Smooth muscle cell (in vitro differentiated cells): Measurements from ENCODE around the gene ACTN3. TPM values are rescaled to one million over a fixed set of nuclear protein-coding genes. Genes with fewer than 3 reads are reported as not detected.

Source experiments
- DNase-seq: peaks from one replicate; lab custom pipeline; 2025; ENCODE audit not compliant: unreplicated experiment; lab: John Stamatoyannopoulos, UW
- H2AFZ ChIP-seq: fragments of 200-600 bp; sonication (generic); 2 replicates; pipeline ENCODE4 v1.6.0; 2016; ENCODE audit warnings: antibody characterized with exemption, low read depth, mild to moderate bottlenecking
- H3F3A ChIP-seq: fragments of 200-600 bp; sonication (generic); 2 replicates; pipeline ENCODE4 v1.6.0; 2017; ENCODE audit warnings: antibody characterized with exemption, low read depth
- H3K27ac ChIP-seq: fragments of 200-600 bp; sonication (generic); 2 replicates; pipeline ENCODE4 v1.5.1; 2016; ENCODE audit warnings: low read depth, mild to moderate bottlenecking
- H3K27me3 ChIP-seq: fragments of 200-600 bp; sonication (generic); 2 replicates; pipeline ENCODE4 v1.6.1; 2016; ENCODE audit warnings: low read depth, mild to moderate bottlenecking
- H3K36me3 ChIP-seq: fragments of 200-600 bp; sonication (generic); 2 replicates; pipeline ENCODE4 v1.5.1; 2016; ENCODE audit warnings: low read depth
- H3K4me1 ChIP-seq: fragments of 200-600 bp; sonication (generic); 2 replicates; pipeline ENCODE4 v1.5.1; 2016; ENCODE audit warnings: low read depth
- H3K4me2 ChIP-seq: fragments of 200-600 bp; sonication (generic); 2 replicates; pipeline ENCODE4 v1.6.0; 2016; ENCODE audit warnings: mild to moderate bottlenecking
- H3K4me3 ChIP-seq: fragments of 200-600 bp; sonication (generic); 2 replicates; pipeline ENCODE4 v1.5.1; 2016; ENCODE audit warnings: mild to moderate bottlenecking
- H3K79me2 ChIP-seq: fragments of 200-600 bp; sonication (generic); 2 replicates; pipeline ENCODE4 v1.6.0; 2016; ENCODE audit warnings: low read depth, mild to moderate bottlenecking
- H3K9ac ChIP-seq: fragments of 200-600 bp; sonication (generic); 2 replicates; pipeline ENCODE4 v1.6.0; 2016; ENCODE audit warnings: low read depth
- H3K9me3 ChIP-seq: fragments of 200-600 bp; sonication (generic); replicated peaks from 2 replicates; pipeline ENCODE4 v1.5.1; 2016; ENCODE audit warnings: low read depth
- H4K20me1 ChIP-seq: fragments of 200-600 bp; sonication (generic); 2 replicates; pipeline ENCODE4 v1.6.0; 2016; ENCODE audit warnings: low read depth
- WGBS: methylation state at CpG from one replicate; pipeline ENCODE4 v1.1.7; 2016; ENCODE audit warnings: low lambda C conversion rate; 5-methylcytosine and 5-hydroxymethylcytosine counted together
- polyA plus RNA-seq: library from polyadenylated mRNA; unstranded; fragments of >200 nt; fragmentation: Nextera tagmentation; extraction: Ambion mirVana; gene quantifications from 2 replicates; pipeline ENCODE4 v1.2.1, GENCODE V29; 2016
- total RNA-seq: library from RNA; depleted of rRNA; stranded (reverse); fragments of >200 nt; gene quantifications from 2 replicates; pipeline ENCODE4 v1.2.3, GENCODE V29; 2014
- TF ChIP-seq, protein P1 (sequence below): fragments of 200-600 bp; sonication (generic); IDR thresholded peaks from 2 replicates; pipeline ENCODE4 v1.5.1; 2017; ENCODE audit warnings: borderline replicate concordance, mild to moderate bottlenecking, antibody characterized with exemption; ENCODE audit not compliant: insufficient read depth, poor library complexity, severe bottlenecking

Gene ACTN3
- total and polyA plus RNA-seq, 2 experiments from 2014 or later: 1.4 TPM; not detected in 1

DNA sequence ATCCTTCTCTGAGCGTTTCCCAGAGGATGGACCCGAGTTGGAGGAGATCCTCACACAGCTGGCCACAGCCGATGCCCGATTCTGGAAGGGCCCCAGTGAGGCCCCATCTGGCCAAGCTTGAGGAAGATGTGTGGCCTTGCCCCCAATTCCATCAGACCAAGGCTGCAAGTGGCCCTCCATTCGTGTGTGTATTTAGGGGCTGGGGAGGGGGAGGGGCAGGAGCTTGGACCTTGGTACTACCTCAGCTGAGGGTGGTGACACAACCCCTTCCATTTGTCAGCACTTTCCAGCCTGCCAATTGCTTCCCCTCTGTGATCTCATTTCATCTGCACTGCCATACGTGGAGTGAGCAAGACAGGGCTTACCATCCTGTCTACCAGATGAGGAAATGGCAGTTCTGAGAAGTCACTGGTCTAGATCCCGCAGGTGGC is 37.6 kb upstream of the ACTN3 start:
- no peak overlapping the region for H2AFZ ChIP-seq
- no peak for DNase-seq
- peaks cover 8% of the 10 kb centered on the region for H3K4me1 ChIP-seq
- H3K79me2 ChIP-seq: peaks cover 23% of the 10 kb centered on the region
- H3K27me3 ChIP-seq: no peaks in the 10 kb centered on the region
- no peaks in the 10 kb centered on the region for H4K20me1 ChIP-seq
- 83% methylated on average over 7 of the region's 7 CpGs for WGBS
- TF ChIP-seq, protein P1, sequence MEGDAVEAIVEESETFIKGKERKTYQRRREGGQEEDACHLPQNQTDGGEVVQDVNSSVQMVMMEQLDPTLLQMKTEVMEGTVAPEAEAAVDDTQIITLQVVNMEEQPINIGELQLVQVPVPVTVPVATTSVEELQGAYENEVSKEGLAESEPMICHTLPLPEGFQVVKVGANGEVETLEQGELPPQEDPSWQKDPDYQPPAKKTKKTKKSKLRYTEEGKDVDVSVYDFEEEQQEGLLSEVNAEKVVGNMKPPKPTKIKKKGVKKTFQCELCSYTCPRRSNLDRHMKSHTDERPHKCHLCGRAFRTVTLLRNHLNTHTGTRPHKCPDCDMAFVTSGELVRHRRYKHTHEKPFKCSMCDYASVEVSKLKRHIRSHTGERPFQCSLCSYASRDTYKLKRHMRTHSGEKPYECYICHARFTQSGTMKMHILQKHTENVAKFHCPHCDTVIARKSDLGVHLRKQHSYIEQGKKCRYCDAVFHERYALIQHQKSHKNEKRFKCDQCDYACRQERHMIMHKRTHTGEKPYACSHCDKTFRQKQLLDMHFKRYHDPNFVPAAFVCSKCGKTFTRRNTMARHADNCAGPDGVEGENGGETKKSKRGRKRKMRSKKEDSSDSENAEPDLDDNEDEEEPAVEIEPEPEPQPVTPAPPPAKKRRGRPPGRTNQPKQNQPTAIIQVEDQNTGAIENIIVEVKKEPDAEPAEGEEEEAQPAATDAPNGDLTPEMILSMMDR: no peak
- no peak overlapping the region for H3K4me3 ChIP-seq
- H3K9me3 ChIP-seq: no peaks in the 10 kb centered on the region
- H3K9ac ChIP-seq: no peak overlapping the region
- no peak overlapping the region for H3K27ac ChIP-seq
- no peaks in the 10 kb centered on the region for H3K36me3 ChIP-seq
- H3F3A ChIP-seq: no peaks in the 10 kb centered on the region
- no peak overlapping the region for H3K4me2 ChIP-seq

GRCh38 chr11:66510271-66510989 is 36.3 kb upstream of the ACTN3 start, which contains the start of gene BBS1:
TSS of gene BBS1 (plus strand) at chr11:66510635. CDS start at chr11:66510660, 25 bp downstream.
- Histone ChIP-seq H3F3A (no peaks in the 10 kb centered on the region), H3K36me3 (no peaks in the 10 kb centered on the region), H3K27ac (peak within 1 kb of the TSS; percentile 65), H3K4me2 (peak within 1 kb of the TSS; percentile 100), H2AFZ (peak within 1 kb of the TSS; percentile 97), H3K9me3 (no peaks in the 10 kb centered on the region), H4K20me1 (no peaks in the 10 kb centered on the region), H3K9ac (peak within 1 kb of the TSS; percentile 89), H3K4me3 (peak within 1 kb of the TSS; percentile 100), H3K27me3 (no peaks in the 10 kb centered on the region), H3K79me2 (peaks cover 23% of the 10 kb centered on the region), H3K4me1 (peaks cover 8% of the 10 kb centered on the region)
- TF ChIP-seq, protein P1: no peak
- WGBS: 3% methylated on average over 31 of the region's 31 CpGs
- peak; percentile 36 for DNase-seq

DNA sequence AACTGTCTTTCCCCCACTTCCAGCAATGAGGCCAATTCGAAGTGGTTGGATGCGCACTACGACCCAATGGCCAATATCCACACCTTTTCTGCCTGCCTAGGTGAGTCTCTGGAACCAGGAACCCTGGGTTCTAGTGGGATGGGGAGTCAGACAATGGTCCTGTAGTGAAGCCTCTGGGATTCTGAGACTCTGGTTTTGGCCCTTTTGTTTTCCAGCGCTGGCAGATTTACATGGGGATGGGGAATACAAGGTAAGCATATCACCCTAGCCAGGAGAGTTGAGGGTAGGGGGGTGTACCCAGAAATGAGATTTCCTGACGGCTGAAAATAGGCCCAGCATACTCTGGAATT is 35.7 kb upstream of the ACTN3 start:
- H3F3A ChIP-seq: no peaks in the 10 kb centered on the region
- H3K79me2 ChIP-seq: peaks cover 23% of the 10 kb centered on the region
- WGBS: 12% methylated on average over 5 of the region's 5 CpGs
- no peak for DNase-seq
- no peaks in the 10 kb centered on the region for H3K36me3 ChIP-seq
- H3K27me3 ChIP-seq: no peaks in the 10 kb centered on the region
- H3K9me3 ChIP-seq: no peaks in the 10 kb centered on the region
- peak overlapping the region; percentile 89 for H3K9ac ChIP-seq
- peak overlapping the region; percentile 100 for H3K4me2 ChIP-seq
- H3K4me1 ChIP-seq: peaks cover 8% of the 10 kb centered on the region
- no peaks in the 10 kb centered on the region for H4K20me1 ChIP-seq
- TF ChIP-seq, protein P1: no peak
- peak overlapping the region; percentile 65 for H3K27ac ChIP-seq
- peak overlapping the region; percentile 100 for H3K4me3 ChIP-seq
- H2AFZ ChIP-seq: peak overlapping the region; percentile 97

GRCh38 chr11:66523611-66524010 is 23.1 kb upstream of the ACTN3 start:
- TF ChIP-seq, protein P1: no peak
- Histone ChIP-seq H3F3A (no peaks in the 10 kb centered on the region), H3K27ac (no peak overlapping the region), H3K9me3 (no peaks in the 10 kb centered on the region), H3K4me1 (no peaks in the 10 kb centered on the region), H3K36me3 (peaks cover 5% of the 10 kb centered on the region), H3K4me2 (no peak overlapping the region), H2AFZ (no peak overlapping the region), H3K4me3 (no peak overlapping the region), H4K20me1 (no peaks in the 10 kb centered on the region), H3K9ac (no peak overlapping the region), H3K79me2 (no peaks in the 10 kb centered on the region), H3K27me3 (no peaks in the 10 kb centered on the region)
- WGBS: 86% methylated on average over 11 of the region's 11 CpGs
- DNase-seq: no peak
